Endothelial cell of umbilical vein (primary cell): ENCODE data around the gene CHD5. TPM values are rescaled to one million over a fixed set of nuclear protein-coding genes. Genes with fewer than 3 reads are reported as not detected.

Experiments used
- BruUV-seq: library from RNA; stranded (reverse); fragments of 400-500 nt; replicated peaks from 2 replicates; lab custom pipeline; 2021; lab: Mats Ljungman, UMichigan
- CTCF ChIA-PET: fragments of 300-600, 350-600 bp; sonication (Branson Sonifier 250); formaldehyde crosslinking; loops from one replicate; lab custom pipeline; 2021; ENCODE audit warnings: antibody characterized with exemption, inconsistent platforms; lab: Charles Lee
- POLR2A ChIA-PET: fragments of 300-600, 350-600 bp; sonication (Branson Sonifier 250); formaldehyde crosslinking; loops from one replicate; lab custom pipeline; 2021; ENCODE audit warnings: antibody characterized with exemption, inconsistent platforms; lab: Charles Lee
- DNase-seq: peaks from one replicate; pipeline ENCODE4 v3.0.0-alpha.2; 2011; ENCODE audit warnings: low read depth, low spot score
- FAIRE-seq: peaks from 2 replicates; lab custom pipeline; 2011; peaks lifted over from hg19 to GRCh38; lab: Jason Lieb, UNC
- H2AFZ ChIP-seq: 2 replicates; pipeline ENCODE4 v1.6.0; 2012; ENCODE audit warnings: low read depth, low read length, control low read depth, inconsistent platforms
- H3K27ac ChIP-seq: 2 replicates; pipeline ENCODE4 v1.5.1; 2011; ENCODE audit warnings: low read depth, mild to moderate bottlenecking, control low read depth, low read length, moderate library complexity; ENCODE audit not compliant: insufficient read depth
- H3K27me3 ChIP-seq, 2 experiments: 2 replicates each; pipeline versions ENCODE4 v1.6.0 to v1.6.1; 2011; ENCODE audit warnings: low read length in 2 of 2, mixed read lengths in 1 of 2; ENCODE audit not compliant: control insufficient read depth in 2 of 2, insufficient read depth in 2 of 2
- H3K36me3 ChIP-seq, 2 experiments: 2 replicates in 1 of 2; 3 replicates in 1 of 2; pipeline ENCODE4 v1.5.1; 2011; ENCODE audit warnings: low read length in 2 of 2, mild to moderate bottlenecking in 1 of 2, moderate library complexity in 1 of 2; ENCODE audit not compliant: control insufficient read depth in 2 of 2, insufficient read depth in 2 of 2; ENCODE audit errors: extremely low read depth in 1 of 2
- H3K4me1 ChIP-seq: 3 replicates; pipeline ENCODE4 v1.5.1; 2011; ENCODE audit warnings: mild to moderate bottlenecking, low read length; ENCODE audit not compliant: control insufficient read depth, insufficient read depth; ENCODE audit errors: extremely low read depth
- H3K4me2 ChIP-seq: 2 replicates; pipeline ENCODE4 v1.6.1; 2011; ENCODE audit warnings: low read length, control low read depth, mixed read lengths; ENCODE audit not compliant: insufficient read depth
- H3K4me3 ChIP-seq, 3 experiments: fragments of 200-600 bp in 1 of 3; sonication (generic), shearing (Covaris generic) in 1 of 3; replicated peaks in 1 of 3; 2 replicates each; pipeline ENCODE4 v1.5.1; 2011 to 2016; ENCODE audit warnings: control low read depth in 3 of 3, low read length in 3 of 3, mild to moderate bottlenecking in 2 of 3, inconsistent platforms in 1 of 3, low read depth in 1 of 3, moderate library complexity in 1 of 3; ENCODE audit not compliant: insufficient read depth in 1 of 3
- H3K79me2 ChIP-seq: 2 replicates; pipeline ENCODE4 v1.6.0; 2012; ENCODE audit warnings: low read length, inconsistent platforms; ENCODE audit not compliant: control insufficient read depth, insufficient read depth
- H3K9ac ChIP-seq: replicated peaks from 2 replicates; pipeline ENCODE3; 2011; ENCODE audit warnings: low read length, control low read depth; ENCODE audit not compliant: insufficient read depth; ENCODE audit errors: extremely low read depth
- H3K9me1 ChIP-seq: replicated peaks from 3 replicates; pipeline ENCODE4 v1.6.0; 2011; ENCODE audit warnings: mild to moderate bottlenecking, low read length; ENCODE audit not compliant: control insufficient read depth, insufficient read depth; ENCODE audit errors: extremely low read depth
- H3K9me3 ChIP-seq: replicated peaks from 2 replicates; pipeline ENCODE4 v1.5.1; 2012; ENCODE audit warnings: low read length, inconsistent platforms; ENCODE audit not compliant: control insufficient read depth, insufficient read depth
- H4K20me1 ChIP-seq: replicated peaks from 2 replicates; pipeline ENCODE3; 2011; ENCODE audit warnings: mild to moderate bottlenecking, low read length; ENCODE audit not compliant: control insufficient read depth, insufficient read depth; ENCODE audit errors: extremely low read depth
- EZH2 ChIP-seq: IDR thresholded peaks from 2 replicates; pipeline ENCODE4 v1.6.1; 2012; ENCODE audit warnings: borderline replicate concordance, low read depth, mild to moderate bottlenecking, moderate library complexity, low read length, inconsistent platforms; ENCODE audit not compliant: severe bottlenecking
- JUN ChIP-seq: IDR thresholded peaks from 2 replicates; pipeline ENCODE4 v1.6.1; 2011; ENCODE audit warnings: borderline replicate concordance, low read depth; ENCODE audit not compliant: insufficient read length, insufficient read depth
- MYC ChIP-seq: IDR thresholded peaks from one replicate; pipeline ENCODE4 v1.6.1; 2011; ENCODE audit warnings: mild to moderate bottlenecking, low read depth, low read length
- POLR2A ChIP-seq: IDR thresholded peaks from 2 replicates; pipeline ENCODE4 v1.6.1; 2012; ENCODE audit warnings: low read depth, mild to moderate bottlenecking, control low read depth, low read length
- POLR2AphosphoS5 ChIP-seq: IDR thresholded peaks from 2 replicates; pipeline ENCODE4 v1.6.1; 2012; ENCODE audit warnings: low read depth, mild to moderate bottlenecking, control low read depth, low read length, moderate library complexity; ENCODE audit not compliant: insufficient read depth
- dilution Hi-C: fragments of 300-500 bp; cut with MboI; formaldehyde crosslinking; loops from one replicate; pipeline ENCODE4 v1.15.0; 2019; ENCODE audit warnings: low sequenced_read_pairs; ENCODE audit not compliant: extremely low pct_ligation_motif_present
- intact Hi-C: fragments of 100-400 bp; cut with micrococcal nuclease; formaldehyde crosslinking; loops from one replicate; pipeline ENCODE4 v1.10.0; 2022
- polyA plus RNA-seq, 4 experiments: library from polyadenylated mRNA; depleted of rRNA in 3 of 4; stranded (reverse) in 3 of 4; unstranded in 1 of 4; fragments of >200 nt; gene quantifications; 2 replicates each; pipeline versions ENCODE4 v1.2.1 to v1.2.3, GENCODE V29; 2011 to 2012; ENCODE audit warnings: missing spikeins in 1 of 4
- total RNA-seq: library from RNA; stranded (reverse); gene quantifications from 2 replicates; pipeline ENCODE4 v1.2.3, GENCODE V29; 2021
- TF ChIP-seq, protein P1 (sequence below), 2 donors: IDR thresholded peaks; 1 replicate in 1 of 2; 2 replicates in 1 of 2; pipeline ENCODE4 v1.5.1; 2011; ENCODE audit warnings: low read length in 2 of 2, mild to moderate bottlenecking in 2 of 2, moderate library complexity in 2 of 2, control low read depth in 1 of 2, inconsistent platforms in 1 of 2, low read depth in 1 of 2; ENCODE audit not compliant: insufficient read depth in 1 of 2; ENCODE audit errors: extremely low read depth in 1 of 2
- TF ChIP-seq, protein P2 (sequence below): IDR thresholded peaks from 2 replicates; pipeline ENCODE4 v1.6.1; 2011; ENCODE audit not compliant: insufficient read depth, insufficient read length

CHD5 gene
- total and polyA plus RNA-seq, 2 donors (not counting 3 experiments of a cell fraction or from before 2014, with no cell fraction given) = 0.04 to 0.11 TPM

DNA sequence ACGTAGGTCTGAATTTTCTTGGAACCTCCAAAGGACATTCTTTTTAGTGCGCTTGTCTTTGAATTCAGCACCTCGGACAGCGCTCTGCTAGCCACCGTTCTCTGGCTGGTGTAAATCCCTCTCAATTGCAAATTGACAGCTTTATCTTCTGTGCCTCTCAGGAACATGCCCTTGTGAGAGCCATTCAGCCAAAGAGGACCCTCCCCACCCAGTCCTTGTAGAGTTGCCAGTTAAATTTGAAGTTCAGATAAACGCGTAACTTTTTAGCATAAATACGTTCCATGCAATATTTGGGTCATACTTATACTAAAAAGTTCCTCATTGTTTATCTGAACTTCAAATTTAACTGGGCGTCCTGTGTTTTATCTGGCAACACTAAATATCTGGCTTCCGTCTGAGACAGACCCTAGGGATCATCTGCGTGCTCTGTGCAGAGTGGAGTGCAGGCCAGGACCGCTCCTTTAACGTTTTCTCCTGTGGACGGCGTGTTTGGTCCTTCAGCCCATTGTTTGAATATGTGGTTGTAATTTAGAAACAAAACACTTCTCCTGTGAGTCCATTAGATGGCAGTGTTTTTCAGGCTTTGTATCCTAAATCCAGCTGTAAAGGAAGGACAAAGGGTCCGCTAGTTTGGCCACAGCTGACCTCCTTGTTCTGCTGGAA, 127.4 kb downstream of the CHD5 start:
- Histone ChIP-seq H3K4me2 (no peak overlapping the region), H3K9ac (no peak overlapping the region), H2AFZ (no peak overlapping the region), H3K9me1 (no peaks in the 10 kb centered on the region), H4K20me1 (no peaks in the 10 kb centered on the region), H3K4me3 (no peak overlapping the region), H3K9me3 (no peaks in the 10 kb centered on the region), H3K79me2 (no peaks in the 10 kb centered on the region), H3K27ac (no peak overlapping the region), H3K4me1 (no peaks in the 10 kb centered on the region), H3K27me3 (no peaks in the 10 kb centered on the region), H3K36me3 (no peaks in the 10 kb centered on the region)
- intact Hi-C loops (loop anchor here (1.0 to 5.0 kb wide), 9 partner anchors 28 to 370 kb away; partner anchors contain the start of genes ESPN and NPHP4), dilution Hi-C loops (no loop called here)
- ChIA-PET POLR2A (no interaction called here), CTCF (interaction anchor here (0.6 to 3.5 kb wide), 35 partner anchors 10 to 292 kb away, joined by 3 to 93 read pairs (median 4); partner anchors contain the start of gene HES3)
- FAIRE-seq (peak; percentile 83), DNase-seq (peak; percentile 70)
- BruUV-seq = no TSS peak
- TF ChIP-seq, protein P1, sequence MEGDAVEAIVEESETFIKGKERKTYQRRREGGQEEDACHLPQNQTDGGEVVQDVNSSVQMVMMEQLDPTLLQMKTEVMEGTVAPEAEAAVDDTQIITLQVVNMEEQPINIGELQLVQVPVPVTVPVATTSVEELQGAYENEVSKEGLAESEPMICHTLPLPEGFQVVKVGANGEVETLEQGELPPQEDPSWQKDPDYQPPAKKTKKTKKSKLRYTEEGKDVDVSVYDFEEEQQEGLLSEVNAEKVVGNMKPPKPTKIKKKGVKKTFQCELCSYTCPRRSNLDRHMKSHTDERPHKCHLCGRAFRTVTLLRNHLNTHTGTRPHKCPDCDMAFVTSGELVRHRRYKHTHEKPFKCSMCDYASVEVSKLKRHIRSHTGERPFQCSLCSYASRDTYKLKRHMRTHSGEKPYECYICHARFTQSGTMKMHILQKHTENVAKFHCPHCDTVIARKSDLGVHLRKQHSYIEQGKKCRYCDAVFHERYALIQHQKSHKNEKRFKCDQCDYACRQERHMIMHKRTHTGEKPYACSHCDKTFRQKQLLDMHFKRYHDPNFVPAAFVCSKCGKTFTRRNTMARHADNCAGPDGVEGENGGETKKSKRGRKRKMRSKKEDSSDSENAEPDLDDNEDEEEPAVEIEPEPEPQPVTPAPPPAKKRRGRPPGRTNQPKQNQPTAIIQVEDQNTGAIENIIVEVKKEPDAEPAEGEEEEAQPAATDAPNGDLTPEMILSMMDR (IDR thresholded peaks at IDR 0.05; ENCODE audit: extremely low read depth in 1 of 2, insufficient read depth in 1 of 2, low read depth in 1 of 2, low read length in 2 of 2) = peak; percentile 59 to 62
- TF ChIP-seq POLR2AphosphoS5 = no peak
- TF ChIP-seq POLR2A = no peak
- TF ChIP-seq, protein P2, sequence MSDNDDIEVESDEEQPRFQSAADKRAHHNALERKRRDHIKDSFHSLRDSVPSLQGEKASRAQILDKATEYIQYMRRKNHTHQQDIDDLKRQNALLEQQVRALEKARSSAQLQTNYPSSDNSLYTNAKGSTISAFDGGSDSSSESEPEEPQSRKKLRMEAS = no peak
- no peak for TF ChIP-seq MYC
- no peak for TF ChIP-seq JUN
- TF ChIP-seq EZH2 = no peak

Other genes with a start within 250 kb of the CHD5 start
- gene NPHP4, start 187.9 kb downstream of the CHD5 start, total RNA-seq = 9.9 and 11.7 TPM in 2 replicates
- 4.4 and 5.0 TPM in 2 replicates for gene NPHP4, start 187.9 kb downstream of the CHD5 start, polyA plus RNA-seq
- gene KCNAB2, start 134.4 kb downstream of the CHD5 start, total RNA-seq = 3.8 and 4.6 TPM in 2 replicates
- gene KCNAB2, start 134.4 kb downstream of the CHD5 start, polyA plus RNA-seq = 2.2 and 2.4 TPM in 2 replicates
- gene RPL22, start 19.3 kb upstream of the CHD5 start, total RNA-seq = 343 and 372 TPM in 2 replicates
- 52.2 and 71.2 TPM in 2 replicates for gene RPL22, start 19.3 kb upstream of the CHD5 start, polyA plus RNA-seq
- gene RNF207, start 25.8 kb upstream of the CHD5 start, total RNA-seq = 2.4 and 8.2 TPM in 2 replicates
- gene RNF207, start 25.8 kb upstream of the CHD5 start, polyA plus RNA-seq = 3.2 and 9.6 TPM in 2 replicates
- gene ICMT, start 55.6 kb upstream of the CHD5 start, total RNA-seq = 66.4 and 66.5 TPM in 2 replicates
- 35.5 and 39.2 TPM in 2 replicates for gene ICMT, start 55.6 kb upstream of the CHD5 start, polyA plus RNA-seq
- gene HES3, start 63.9 kb upstream of the CHD5 start, total RNA-seq = not detected in 2 replicates
- not detected in 2 replicates for gene HES3, start 63.9 kb upstream of the CHD5 start, polyA plus RNA-seq
- 2.8 and 3.1 TPM in 2 replicates for gene GPR153, start 80.8 kb upstream of the CHD5 start, total RNA-seq
- gene GPR153, start 80.8 kb upstream of the CHD5 start, polyA plus RNA-seq = 3.9 and 4.0 TPM in 2 replicates
- gene ACOT7, start 213.4 kb upstream of the CHD5 start, total RNA-seq = 69.4 and 76.5 TPM in 2 replicates
- 104 and 105 TPM in 2 replicates for gene ACOT7, start 213.4 kb upstream of the CHD5 start, polyA plus RNA-seq
- 9.4 and 13.3 TPM in 2 replicates for gene HES2, start 239.6 kb upstream of the CHD5 start, total RNA-seq
- gene HES2, start 239.6 kb upstream of the CHD5 start, polyA plus RNA-seq = 3.6 and 3.7 TPM in 2 replicates
- gene ESPN, start 244.5 kb upstream of the CHD5 start, total RNA-seq = 0.71 and 2.2 TPM in 2 replicates
- 0.46 and 0.54 TPM in 2 replicates for gene ESPN, start 244.5 kb upstream of the CHD5 start, polyA plus RNA-seq